Measurements from ENCODE around the gene RCAN1. TPM values are rescaled to one million over a fixed set of nuclear protein-coding genes. Genes with fewer than 3 reads are reported as not detected.
"Not testable (repeated sequence)": the region's sequence is repeated elsewhere in the genome, so short reads cannot be mapped to it uniquely, and the experiment has no call there.

Gene RCAN1
- total and polyA plus RNA-seq, 5 donors from 2014 or later: 3.9 to 16.1 (median 10.4) TPM

- H3K27me3 Mint-ChIP-seq: peaks cover 8% of the 10 kb centered on the region
- H3K9me3 Mint-ChIP-seq: no peaks in the 10 kb centered on the region
- DNase-seq: no peak
- no peak overlapping the region for H3K27ac Mint-ChIP-seq
- no peak overlapping the region for H3K27ac ChIP-seq (ENCODE audit: insufficient read depth, low read length, poor library complexity, severe bottlenecking)
- no peaks in the 10 kb centered on the region for H3K36me3 ChIP-seq (ENCODE audit: control insufficient read depth, insufficient read depth, low read length)
- no peak for ATAC-seq (ENCODE audit: low read depth in 2 of 2)
- H3K4me3 Mint-ChIP-seq: peak overlapping the region in 3 of 4 donors; percentile 34 to 64 (median 38)
- H3K9me3 ChIP-seq (ENCODE audit: control insufficient read depth in 2 of 2, low read length in 2 of 2): no peaks in the 10 kb centered on the region
- no peaks in the 10 kb centered on the region for H3K36me3 Mint-ChIP-seq
- no peak overlapping the region for H3K4me3 ChIP-seq (ENCODE audit: low read depth, low read length)
- peaks cover 13% of the 10 kb centered on the region for H3K4me1 ChIP-seq (ENCODE audit: control insufficient read depth, insufficient read depth, low read length, poor library complexity, severe bottlenecking)
- H3K4me1 Mint-ChIP-seq: peaks cover 0 to 25% (median 20%) of the 10 kb centered on the region in 4 donors
- no peaks in the 10 kb centered on the region for H3K27me3 ChIP-seq (ENCODE audit: control insufficient read depth, insufficient read depth, low read length)
These were observed 3.4 kb downstream of the RCAN1 start for GRCh38 chr21:34611528-34611927.

GRCh38 chr21:34609933-34610549 is 4.9 kb downstream of the RCAN1 start:
- ATAC-seq (ENCODE audit: low read depth in 2 of 2) (no peak), DNase-seq (no peak)
- H3K9me3 Mint-ChIP-seq: no peaks in the 10 kb centered on the region
- Histone ChIP-seq H3K27me3 (ENCODE audit: control insufficient read depth, insufficient read depth, low read length) (no peaks in the 10 kb centered on the region), H3K4me3 (ENCODE audit: low read depth, low read length) (no peak overlapping the region), H3K4me1 (ENCODE audit: control insufficient read depth, insufficient read depth, low read length, poor library complexity, severe bottlenecking) (peaks cover 9% of the 10 kb centered on the region), H3K27ac (ENCODE audit: insufficient read depth, low read length, poor library complexity, severe bottlenecking) (no peak overlapping the region), H3K9me3 (ENCODE audit: control insufficient read depth in 2 of 2, low read length in 2 of 2) (no peaks in the 10 kb centered on the region), H3K36me3 (ENCODE audit: control insufficient read depth, insufficient read depth, low read length) (no peaks in the 10 kb centered on the region)
- H3K36me3 Mint-ChIP-seq: no peaks in the 10 kb centered on the region
- no peak overlapping the region for H3K27ac Mint-ChIP-seq
- H3K4me3 Mint-ChIP-seq: no peak overlapping the region
- H3K4me1 Mint-ChIP-seq: peaks cover 0 to 19% (median 14%) of the 10 kb centered on the region in 4 donors
- H3K27me3 Mint-ChIP-seq: peaks cover 8% of the 10 kb centered on the region

- H3K36me3 Mint-ChIP-seq: no peaks in the 10 kb centered on the region
- peaks cover 8% of the 10 kb centered on the region for H3K27me3 Mint-ChIP-seq
- Histone ChIP-seq H3K27me3 (ENCODE audit: control insufficient read depth, insufficient read depth, low read length) (no peaks in the 10 kb centered on the region), H3K9me3 (ENCODE audit: control insufficient read depth in 2 of 2, low read length in 2 of 2) (no peaks in the 10 kb centered on the region), H3K4me3 (ENCODE audit: low read depth, low read length) (no peak overlapping the region), H3K4me1 (ENCODE audit: control insufficient read depth, insufficient read depth, low read length, poor library complexity, severe bottlenecking) (peaks cover 9% of the 10 kb centered on the region), H3K27ac (ENCODE audit: insufficient read depth, low read length, poor library complexity, severe bottlenecking) (no peak overlapping the region), H3K36me3 (ENCODE audit: control insufficient read depth, insufficient read depth, low read length) (no peaks in the 10 kb centered on the region)
- ATAC-seq (ENCODE audit: low read depth in 2 of 2) (no peak), DNase-seq (no peak)
- H3K27ac Mint-ChIP-seq: no peak overlapping the region
- H3K4me1 Mint-ChIP-seq: peaks cover 0 to 19% (median 14%) of the 10 kb centered on the region in 4 donors
- H3K4me3 Mint-ChIP-seq: no peak overlapping the region
- no peaks in the 10 kb centered on the region for H3K9me3 Mint-ChIP-seq
These were observed 5.5 kb downstream of the RCAN1 start for GRCh38 chr21:34609244-34609932.

- not testable (repeated sequence) for DNase-seq; H3K9me3 ChIP-seq (ENCODE audit: control insufficient read depth in 2 of 2, low read length in 2 of 2); H3K27ac ChIP-seq (ENCODE audit: insufficient read depth, low read length, poor library complexity, severe bottlenecking); H3K27ac Mint-ChIP-seq; H3K27me3 Mint-ChIP-seq; H3K9me3 Mint-ChIP-seq; H3K36me3 ChIP-seq (ENCODE audit: control insufficient read depth, insufficient read depth, low read length); H3K4me3 ChIP-seq (ENCODE audit: low read depth, low read length); ATAC-seq (ENCODE audit: low read depth in 2 of 2); H3K4me1 ChIP-seq (ENCODE audit: control insufficient read depth, insufficient read depth, low read length, poor library complexity, severe bottlenecking); H3K36me3 Mint-ChIP-seq; H3K4me1 Mint-ChIP-seq; H3K27me3 ChIP-seq (ENCODE audit: control insufficient read depth, insufficient read depth, low read length); H3K4me3 Mint-ChIP-seq
These were observed 7.5 kb downstream of the RCAN1 start for GRCh38 chr21:34607376-34607775.

GRCh38 chr21:34606621-34607020 is 8.3 kb downstream of the RCAN1 start:
- H3K27me3 ChIP-seq (ENCODE audit: control insufficient read depth, insufficient read depth, low read length): no peaks in the 10 kb centered on the region
- H3K27ac ChIP-seq (ENCODE audit: insufficient read depth, low read length, poor library complexity, severe bottlenecking): no peak overlapping the region
- H3K9me3 ChIP-seq (ENCODE audit: control insufficient read depth in 2 of 2, low read length in 2 of 2): no peaks in the 10 kb centered on the region
- H3K4me1 Mint-ChIP-seq: peaks cover 0 to 5% (median 1%) of the 10 kb centered on the region in 4 donors
- H3K4me3 ChIP-seq (ENCODE audit: low read depth, low read length): no peak overlapping the region
- no peaks in the 10 kb centered on the region for H3K27me3 Mint-ChIP-seq
- no peaks in the 10 kb centered on the region for H3K36me3 ChIP-seq (ENCODE audit: control insufficient read depth, insufficient read depth, low read length)
- no peaks in the 10 kb centered on the region for H3K9me3 Mint-ChIP-seq
- DNase-seq (no peak), ATAC-seq (ENCODE audit: low read depth in 2 of 2) (no peak)
- peaks cover 3% of the 10 kb centered on the region for H3K4me1 ChIP-seq (ENCODE audit: control insufficient read depth, insufficient read depth, low read length, poor library complexity, severe bottlenecking)
- no peak overlapping the region for H3K27ac Mint-ChIP-seq
- no peak overlapping the region for H3K4me3 Mint-ChIP-seq
- H3K36me3 Mint-ChIP-seq: no peaks in the 10 kb centered on the region

- Histone ChIP-seq H3K4me1 (ENCODE audit: control insufficient read depth, insufficient read depth, low read length, poor library complexity, severe bottlenecking) (peaks cover 3% of the 10 kb centered on the region), H3K27ac (ENCODE audit: insufficient read depth, low read length, poor library complexity, severe bottlenecking) (no peak overlapping the region), H3K4me3 (ENCODE audit: low read depth, low read length) (no peak overlapping the region), H3K9me3 (ENCODE audit: control insufficient read depth in 2 of 2, low read length in 2 of 2) (no peaks in the 10 kb centered on the region), H3K36me3 (ENCODE audit: control insufficient read depth, insufficient read depth, low read length) (no peaks in the 10 kb centered on the region), H3K27me3 (ENCODE audit: control insufficient read depth, insufficient read depth, low read length) (no peaks in the 10 kb centered on the region)
- H3K4me1 Mint-ChIP-seq: peaks cover 0 to 5% (median 0%) of the 10 kb centered on the region in 4 donors
- no peak overlapping the region for H3K4me3 Mint-ChIP-seq
- peak overlapping the region in 1 of 3 donors; percentile 52 for H3K27ac Mint-ChIP-seq
- no peaks in the 10 kb centered on the region for H3K27me3 Mint-ChIP-seq
- ATAC-seq (ENCODE audit: low read depth in 2 of 2) (no peak), DNase-seq (no peak)
- no peaks in the 10 kb centered on the region for H3K36me3 Mint-ChIP-seq
- H3K9me3 Mint-ChIP-seq: no peaks in the 10 kb centered on the region
These were observed 8.9 kb downstream of the RCAN1 start for GRCh38 chr21:34606051-34606450.

GRCh38 chr21:34604956-34605355 is 10.0 kb downstream of the RCAN1 start:
- not testable (repeated sequence) for H3K4me3 ChIP-seq (ENCODE audit: low read depth, low read length); H3K27ac ChIP-seq (ENCODE audit: insufficient read depth, low read length, poor library complexity, severe bottlenecking); H3K27ac Mint-ChIP-seq; H3K9me3 Mint-ChIP-seq; ATAC-seq (ENCODE audit: low read depth in 2 of 2); H3K4me3 Mint-ChIP-seq; H3K9me3 ChIP-seq (ENCODE audit: control insufficient read depth in 2 of 2, low read length in 2 of 2); H3K4me1 ChIP-seq (ENCODE audit: control insufficient read depth, insufficient read depth, low read length, poor library complexity, severe bottlenecking); H3K36me3 ChIP-seq (ENCODE audit: control insufficient read depth, insufficient read depth, low read length); H3K27me3 Mint-ChIP-seq; DNase-seq; H3K36me3 Mint-ChIP-seq; H3K4me1 Mint-ChIP-seq; H3K27me3 ChIP-seq (ENCODE audit: control insufficient read depth, insufficient read depth, low read length)

- H3K27ac Mint-ChIP-seq: no peak overlapping the region
- Histone ChIP-seq H3K4me3 (ENCODE audit: low read depth, low read length) (no peak overlapping the region), H3K4me1 (ENCODE audit: control insufficient read depth, insufficient read depth, low read length, poor library complexity, severe bottlenecking) (peaks cover 3% of the 10 kb centered on the region), H3K9me3 (ENCODE audit: control insufficient read depth in 2 of 2, low read length in 2 of 2) (no peaks in the 10 kb centered on the region), H3K27ac (ENCODE audit: insufficient read depth, low read length, poor library complexity, severe bottlenecking) (no peak overlapping the region), H3K36me3 (ENCODE audit: control insufficient read depth, insufficient read depth, low read length) (no peaks in the 10 kb centered on the region), H3K27me3 (ENCODE audit: control insufficient read depth, insufficient read depth, low read length) (no peaks in the 10 kb centered on the region)
- ATAC-seq (ENCODE audit: low read depth in 2 of 2): no peak
- H3K9me3 Mint-ChIP-seq: no peaks in the 10 kb centered on the region
- no peak for DNase-seq
- no peaks in the 10 kb centered on the region for H3K36me3 Mint-ChIP-seq
- no peaks in the 10 kb centered on the region for H3K27me3 Mint-ChIP-seq
- peaks cover 0 to 5% (median 0%) of the 10 kb centered on the region in 4 donors for H3K4me1 Mint-ChIP-seq
- no peak overlapping the region for H3K4me3 Mint-ChIP-seq
These were observed 10.4 kb downstream of the RCAN1 start for GRCh38 chr21:34604556-34604955.
